Stimulated activated memory B cell treated with anti-CD40 and anti-IgM and Interleukin-4, amounts not matched to agents 10 μg/mL and 1 μg/mL and 100 μg/mL, for 72 hours (primary cell): Measurements from ENCODE around the gene NANOS2.

Experiments
- ATAC-seq: fragments of 150-1000 bp; cut with Tn5 transposase; 2 replicates; pipeline ENCODE4 v1.10.0; 2021
- H3K27ac Mint-ChIP-seq: one replicate; pipeline ENCODE4 v1.8.0; 2022; ENCODE audit warnings: mild to moderate bottlenecking, mixed read lengths
- H3K27me3 Mint-ChIP-seq: one replicate; pipeline ENCODE4 v1.8.0; 2022; ENCODE audit warnings: mixed read lengths
- H3K36me3 Mint-ChIP-seq: one replicate; pipeline ENCODE4 v1.8.0; 2022; ENCODE audit warnings: mixed read lengths
- H3K4me1 Mint-ChIP-seq: one replicate; pipeline ENCODE4 v1.8.0; 2022; ENCODE audit warnings: mixed read lengths
- H3K4me3 Mint-ChIP-seq: one replicate; pipeline ENCODE4 v1.8.0; 2022; ENCODE audit warnings: mild to moderate bottlenecking, moderate library complexity, mixed read lengths
- H3K9me3 Mint-ChIP-seq: one replicate; pipeline ENCODE4 v1.8.0; 2022; ENCODE audit warnings: mixed read lengths

Gene NANOS2

DNA sequence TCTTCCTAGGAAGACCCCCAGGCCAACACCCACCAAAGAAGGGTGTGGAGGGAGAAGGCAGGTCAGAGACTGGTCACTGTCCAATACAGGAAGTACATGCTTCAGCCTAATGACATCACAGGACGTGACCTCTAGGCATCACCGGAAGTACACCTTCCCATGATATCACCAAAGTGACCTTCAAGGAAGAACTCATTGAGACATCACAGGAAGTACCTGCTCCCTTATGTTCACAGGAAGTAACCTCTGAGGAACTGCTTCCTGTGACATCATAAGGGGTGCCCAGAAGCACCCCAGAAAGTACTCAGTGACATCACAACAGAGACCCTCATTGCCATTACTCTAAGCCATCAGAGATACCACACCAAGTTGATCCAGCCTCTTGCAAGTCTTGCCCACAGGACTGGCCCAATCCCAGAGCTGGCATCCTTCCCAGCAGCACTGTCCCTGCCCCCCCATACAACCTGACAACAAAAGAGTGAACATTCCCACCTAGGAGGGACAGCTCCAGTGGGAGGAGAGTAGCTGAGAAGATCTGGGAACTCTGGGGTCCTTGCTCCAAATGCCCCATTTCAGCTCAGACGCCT, 24.2 kb upstream of the NANOS2 start:
- H3K36me3 Mint-ChIP-seq = no peaks in the 10 kb centered on the region
- ATAC-seq = no peak
- H3K4me3 Mint-ChIP-seq = no peak overlapping the region
- H3K27ac Mint-ChIP-seq = no peak overlapping the region
- no peaks in the 10 kb centered on the region for H3K4me1 Mint-ChIP-seq
- peaks cover 5% of the 10 kb centered on the region for H3K9me3 Mint-ChIP-seq
- peaks cover 75% of the 10 kb centered on the region for H3K27me3 Mint-ChIP-seq

- Mint-ChIP-seq H3K27me3 (peaks cover 90% of the 10 kb centered on the region), H3K4me1 (no peaks in the 10 kb centered on the region), H3K9me3 (peaks cover 5% of the 10 kb centered on the region), H3K36me3 (no peaks in the 10 kb centered on the region), H3K4me3 (no peak overlapping the region), H3K27ac (no peak overlapping the region)
- no peak for ATAC-seq
Observed at GRCh38 chr19:45935267-45935666, 20.7 kb upstream of the NANOS2 start.

GRCh38 chr19:45934551-45935230, 20.1 kb upstream of the NANOS2 start:
- H3K27ac Mint-ChIP-seq = no peak overlapping the region
- ATAC-seq = no peak
- H3K27me3 Mint-ChIP-seq = peaks cover 93% of the 10 kb centered on the region
- H3K9me3 Mint-ChIP-seq = peaks cover 5% of the 10 kb centered on the region
- H3K36me3 Mint-ChIP-seq = no peaks in the 10 kb centered on the region
- no peak overlapping the region for H3K4me3 Mint-ChIP-seq
- no peaks in the 10 kb centered on the region for H3K4me1 Mint-ChIP-seq

DNA sequence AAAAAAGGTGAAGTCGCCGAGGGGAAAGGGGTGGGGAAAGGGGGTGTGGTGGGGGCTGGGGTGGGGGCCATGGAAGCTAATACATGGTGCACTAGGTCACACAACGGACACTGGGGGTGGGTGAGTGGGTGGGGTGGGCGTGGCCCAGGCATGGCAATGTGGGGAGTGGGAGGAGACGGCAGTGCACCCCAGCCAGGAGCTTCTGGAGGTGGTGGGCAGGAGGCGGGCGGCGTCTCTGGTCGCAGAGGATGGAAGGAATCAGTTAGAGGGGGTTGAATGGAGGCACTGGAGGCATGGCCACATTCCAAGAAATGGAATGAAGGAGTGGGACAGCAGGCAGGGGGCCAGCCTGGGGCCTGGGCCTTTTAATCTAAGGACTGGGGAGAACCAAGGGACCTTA, 19.2 kb upstream of the NANOS2 start:
- no peak for ATAC-seq
- H3K9me3 Mint-ChIP-seq = peaks cover under 1% of the 10 kb centered on the region
- no peaks in the 10 kb centered on the region for H3K4me1 Mint-ChIP-seq
- H3K36me3 Mint-ChIP-seq = no peaks in the 10 kb centered on the region
- H3K27me3 Mint-ChIP-seq = peaks cover 93% of the 10 kb centered on the region
- H3K4me3 Mint-ChIP-seq = no peak overlapping the region
- no peak overlapping the region for H3K27ac Mint-ChIP-seq

DNA sequence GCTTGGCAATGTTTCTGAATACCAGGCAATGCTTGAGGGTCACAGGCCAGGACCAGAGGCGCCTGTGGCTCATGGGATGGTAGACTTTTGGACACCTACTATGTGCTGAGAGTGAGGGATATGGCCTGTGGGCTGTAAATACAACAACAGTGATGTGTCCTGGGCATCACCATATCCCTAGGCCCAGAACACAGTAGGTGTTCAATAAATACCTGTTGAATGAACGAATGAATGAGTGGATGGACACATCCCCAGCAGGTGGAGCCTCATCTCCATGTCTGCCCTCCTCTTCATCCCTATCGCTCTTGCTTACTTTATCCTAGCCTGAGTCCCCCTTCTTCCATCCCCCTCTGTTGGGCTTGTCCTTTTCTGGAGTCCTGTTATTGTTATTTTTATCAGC, 16.5 kb upstream of the NANOS2 start:
- peaks cover 13% of the 10 kb centered on the region for H3K4me1 Mint-ChIP-seq

DNA sequence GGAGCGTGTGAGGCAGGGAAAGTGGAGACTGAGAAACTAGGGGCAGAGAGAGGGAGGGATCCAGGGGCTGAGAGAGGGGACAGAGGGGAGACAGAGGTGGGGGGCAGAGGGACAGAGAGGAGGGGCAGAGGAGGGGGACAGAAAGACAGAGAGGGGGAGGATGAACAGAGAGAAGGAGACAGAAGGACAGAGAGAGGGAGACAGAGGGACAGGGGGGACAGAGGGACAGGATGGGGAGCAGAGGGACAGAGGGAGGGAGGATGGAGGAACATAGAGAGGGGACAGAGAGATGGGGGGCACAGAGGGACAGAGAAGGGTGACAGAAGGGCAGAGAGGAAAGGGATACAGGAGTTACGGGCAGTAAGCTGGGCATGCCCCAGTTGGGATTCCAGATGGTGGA, 14.7 kb upstream of the NANOS2 start:
- H3K4me1 Mint-ChIP-seq = peaks cover 13% of the 10 kb centered on the region
- H3K27ac Mint-ChIP-seq = no peak overlapping the region
- H3K27me3 Mint-ChIP-seq = peaks cover 49% of the 10 kb centered on the region
- H3K9me3 Mint-ChIP-seq = no peaks in the 10 kb centered on the region
- no peak overlapping the region for H3K4me3 Mint-ChIP-seq
- no peaks in the 10 kb centered on the region for H3K36me3 Mint-ChIP-seq
- ATAC-seq = no peak

More for the DNA sequence above, 16.5 kb upstream of the NANOS2 start:
- Mint-ChIP-seq H3K27me3 (peaks cover 67% of the 10 kb centered on the region), H3K9me3 (no peaks in the 10 kb centered on the region), H3K4me3 (no peak overlapping the region), H3K36me3 (no peaks in the 10 kb centered on the region), H3K27ac (no peak overlapping the region)
- ATAC-seq = no peak

DNA sequence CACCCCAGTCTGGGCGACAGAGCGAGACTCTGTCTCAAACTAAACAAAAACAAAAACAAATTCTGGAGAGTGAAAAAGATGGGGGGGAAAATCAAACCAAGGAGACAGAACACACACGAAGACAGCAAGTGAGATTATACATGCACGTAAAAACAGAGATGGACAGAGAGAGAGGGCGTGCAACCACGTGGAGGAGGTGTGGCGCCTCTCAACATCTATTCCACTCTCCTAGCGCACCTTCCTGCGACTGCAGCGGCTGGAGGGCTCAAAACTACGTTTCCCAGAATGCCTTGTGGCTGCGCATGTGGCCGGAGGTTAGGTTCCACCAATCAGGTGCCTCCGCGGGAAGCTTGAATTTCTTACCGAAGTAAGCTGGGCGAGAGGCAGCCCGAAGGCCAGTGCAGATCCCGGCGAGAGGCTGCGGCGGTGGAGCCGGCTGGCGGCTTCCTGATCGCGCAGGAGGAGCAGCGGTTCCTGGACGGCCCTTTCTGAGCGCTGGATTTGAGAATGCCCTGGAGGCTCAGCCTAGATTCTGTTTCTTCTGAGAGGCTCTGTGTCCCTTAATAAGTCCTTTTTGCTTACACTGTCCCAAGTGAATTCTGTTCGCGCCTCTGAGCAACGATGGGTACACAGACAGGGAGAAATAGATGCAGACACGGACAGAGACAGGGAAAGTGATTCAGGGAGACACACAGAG, 13.1 kb upstream of the NANOS2 start:
- H3K4me1 Mint-ChIP-seq = peaks cover 13% of the 10 kb centered on the region
- peak; percentile 93 for ATAC-seq

GRCh38 chr19:45924891-45925447, 10.4 kb upstream of the NANOS2 start:
- no peaks in the 10 kb centered on the region for H3K9me3 Mint-ChIP-seq
- H3K4me3 Mint-ChIP-seq = no peak overlapping the region
- ATAC-seq = no peak
- H3K27ac Mint-ChIP-seq = no peak overlapping the region
- peaks cover 19% of the 10 kb centered on the region for H3K27me3 Mint-ChIP-seq
- H3K36me3 Mint-ChIP-seq = no peaks in the 10 kb centered on the region
- H3K4me1 Mint-ChIP-seq = peaks cover 13% of the 10 kb centered on the region

More for the DNA sequence above, 13.1 kb upstream of the NANOS2 start:
- Mint-ChIP-seq H3K36me3 (no peaks in the 10 kb centered on the region), H3K9me3 (no peaks in the 10 kb centered on the region), H3K4me3 (peak overlapping the region; percentile 3), H3K27me3 (peaks cover 34% of the 10 kb centered on the region), H3K27ac (no peak overlapping the region)

DNA sequence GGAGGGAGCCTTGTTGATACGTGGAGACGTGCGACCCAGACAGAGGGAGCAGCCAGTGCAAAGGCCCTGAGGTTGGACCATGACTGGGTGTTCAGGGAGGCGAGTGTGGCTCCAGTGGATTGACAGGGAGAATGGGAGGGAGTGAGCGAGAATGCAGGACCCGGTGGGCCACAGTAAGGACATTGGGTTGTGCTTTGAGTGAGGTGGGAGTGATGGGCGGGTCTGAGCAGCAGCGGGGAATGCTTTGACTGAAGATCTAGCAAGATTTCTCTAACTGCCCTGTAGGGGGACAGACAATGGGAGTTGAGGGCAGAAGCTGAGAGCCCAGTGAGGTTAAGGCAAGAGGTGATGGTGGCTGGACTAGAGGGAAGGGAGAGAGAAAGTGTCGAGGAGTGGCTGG, 7.7 kb upstream of the NANOS2 start:
- no peaks in the 10 kb centered on the region for H3K9me3 Mint-ChIP-seq
- peaks cover 31% of the 10 kb centered on the region for H3K27me3 Mint-ChIP-seq
- no peak for ATAC-seq
- H3K36me3 Mint-ChIP-seq = no peaks in the 10 kb centered on the region
- no peak overlapping the region for H3K27ac Mint-ChIP-seq
- peaks cover 2% of the 10 kb centered on the region for H3K4me1 Mint-ChIP-seq
- H3K4me3 Mint-ChIP-seq = no peak overlapping the region

DNA sequence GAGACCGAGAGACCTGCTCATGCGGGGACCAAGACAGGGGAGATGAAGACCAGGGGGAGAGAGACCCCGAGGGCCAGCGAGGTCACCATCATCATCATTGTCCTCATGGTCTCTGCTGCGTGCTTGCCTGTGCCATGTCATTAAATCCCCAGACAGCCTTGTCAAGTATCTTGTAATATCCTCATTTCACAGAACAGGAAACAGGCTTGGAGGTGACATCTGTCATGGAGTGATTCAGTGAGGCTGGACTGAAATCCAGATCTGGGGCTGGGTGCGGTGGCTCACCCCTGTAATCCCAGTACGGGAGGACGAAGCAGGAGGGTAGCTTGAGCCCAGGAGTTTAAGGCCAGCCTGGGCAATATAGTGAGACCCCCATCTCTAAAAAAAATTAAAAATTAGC, 5.9 kb upstream of the NANOS2 start:
- no peak for ATAC-seq
- H3K4me3 Mint-ChIP-seq = no peak overlapping the region
- no peak overlapping the region for H3K27ac Mint-ChIP-seq
- H3K27me3 Mint-ChIP-seq = peaks cover 45% of the 10 kb centered on the region
- H3K4me1 Mint-ChIP-seq = no peaks in the 10 kb centered on the region
- no peaks in the 10 kb centered on the region for H3K36me3 Mint-ChIP-seq
- no peaks in the 10 kb centered on the region for H3K9me3 Mint-ChIP-seq

GRCh38 chr19:45919678-45920077, 5.1 kb upstream of the NANOS2 start:
- Mint-ChIP-seq H3K27me3 (peaks cover 50% of the 10 kb centered on the region), H3K36me3 (no peaks in the 10 kb centered on the region), H3K9me3 (no peaks in the 10 kb centered on the region), H3K4me1 (no peaks in the 10 kb centered on the region), H3K27ac (no peak overlapping the region), H3K4me3 (no peak overlapping the region)
- ATAC-seq = no peak

GRCh38 chr19:45918721-45919120, 4.1 kb upstream of the NANOS2 start:
- ATAC-seq = no peak
- no peaks in the 10 kb centered on the region for H3K9me3 Mint-ChIP-seq
- H3K36me3 Mint-ChIP-seq = no peaks in the 10 kb centered on the region
- H3K27ac Mint-ChIP-seq = no peak overlapping the region
- no peaks in the 10 kb centered on the region for H3K4me1 Mint-ChIP-seq
- no peak overlapping the region for H3K4me3 Mint-ChIP-seq
- H3K27me3 Mint-ChIP-seq = peaks cover 60% of the 10 kb centered on the region

- Mint-ChIP-seq H3K4me3 (no peak overlapping the region), H3K9me3 (no peaks in the 10 kb centered on the region), H3K27me3 (peaks cover 72% of the 10 kb centered on the region), H3K4me1 (no peaks in the 10 kb centered on the region), H3K27ac (no peak overlapping the region), H3K36me3 (no peaks in the 10 kb centered on the region)
- ATAC-seq = no peak
Observed at GRCh38 chr19:45917421-45918091, 3.0 kb upstream of the NANOS2 start.

GRCh38 chr19:45911291-45911690, 3.3 kb downstream of the NANOS2 start:
- H3K4me3 Mint-ChIP-seq = no peak overlapping the region
- H3K27ac Mint-ChIP-seq = no peak overlapping the region
- H3K36me3 Mint-ChIP-seq = no peaks in the 10 kb centered on the region
- peaks cover 70% of the 10 kb centered on the region for H3K27me3 Mint-ChIP-seq
- ATAC-seq = no peak
- H3K9me3 Mint-ChIP-seq = no peaks in the 10 kb centered on the region
- no peaks in the 10 kb centered on the region for H3K4me1 Mint-ChIP-seq

- ATAC-seq = no peak
- H3K4me3 Mint-ChIP-seq = no peak overlapping the region
- H3K9me3 Mint-ChIP-seq = no peaks in the 10 kb centered on the region
- no peaks in the 10 kb centered on the region for H3K4me1 Mint-ChIP-seq
- H3K36me3 Mint-ChIP-seq = no peaks in the 10 kb centered on the region
- H3K27ac Mint-ChIP-seq = no peak overlapping the region
- peaks cover 53% of the 10 kb centered on the region for H3K27me3 Mint-ChIP-seq
Observed at GRCh38 chr19:45908956-45909355, 5.6 kb downstream of the NANOS2 start.
